H9 (cell line): ENCODE data around the gene INSL3. TPM values are rescaled to one million over a fixed set of nuclear protein-coding genes. Genes with fewer than 3 reads are reported as not detected.

Experiments
- DNase-seq: peaks from one replicate; pipeline ENCODE4 v3.0.0-alpha.2; 2017
- H2AFZ ChIP-seq: one replicate; pipeline ENCODE4 v1.6.1; 2013; ENCODE audit warnings: mild to moderate bottlenecking, low read length, control low read depth, moderate library complexity
- H2AK5ac ChIP-seq: 2 replicates; pipeline ENCODE4 v1.6.1; 2013; ENCODE audit warnings: low read length, control low read depth, mixed read lengths; ENCODE audit not compliant: insufficient read length
- H2BK120ac ChIP-seq: one replicate; pipeline ENCODE4 v1.6.1; 2013; ENCODE audit warnings: low read depth, mild to moderate bottlenecking, low read length, control low read depth, inconsistent platforms; ENCODE audit not compliant: poor library complexity, severe bottlenecking
- H2BK12ac ChIP-seq: 2 replicates; pipeline ENCODE4 v1.6.1; 2013; ENCODE audit warnings: low read length, control low read depth, mixed read lengths, low read depth; ENCODE audit not compliant: insufficient read length
- H2BK15ac ChIP-seq: 2 replicates; pipeline ENCODE4 v1.6.1; 2013; ENCODE audit warnings: low read depth, low read length, control low read depth
- H2BK20ac ChIP-seq: one replicate; pipeline ENCODE4 v1.6.1; 2013; ENCODE audit warnings: low read depth, mild to moderate bottlenecking, low read length, control low read depth, inconsistent platforms; ENCODE audit not compliant: poor library complexity, severe bottlenecking
- H2BK5ac ChIP-seq: 2 replicates; pipeline ENCODE4 v1.6.1; 2013; ENCODE audit warnings: low read length, control low read depth, mixed read lengths; ENCODE audit not compliant: insufficient read length
- H3K14ac ChIP-seq: 2 replicates; pipeline ENCODE4 v1.6.1; 2013; ENCODE audit warnings: low read length, control low read depth; ENCODE audit not compliant: insufficient read depth
- H3K18ac ChIP-seq: 2 replicates; pipeline ENCODE4 v1.6.1; 2013; ENCODE audit warnings: low read depth, mild to moderate bottlenecking, mixed read lengths, low read length, control low read depth; ENCODE audit not compliant: insufficient read length
- H3K23ac ChIP-seq: 2 replicates; pipeline ENCODE4 v1.6.1; 2013; ENCODE audit warnings: low read length, control low read depth, mixed read lengths, low read depth; ENCODE audit not compliant: insufficient read length
- H3K23me2 ChIP-seq: 2 replicates; pipeline ENCODE4 v1.6.1; 2013; ENCODE audit warnings: low read depth, mild to moderate bottlenecking, mixed read lengths, low read length, control low read depth; ENCODE audit not compliant: insufficient read length, poor library complexity, severe bottlenecking
- H3K27ac ChIP-seq: 2 replicates; pipeline ENCODE4 v1.5.1; 2013; ENCODE audit warnings: low read length, control low read depth, mixed read lengths, low read depth; ENCODE audit not compliant: insufficient read length
- H3K27me3 ChIP-seq: 2 replicates; pipeline ENCODE4 v1.6.1; 2013; ENCODE audit warnings: low read length, control low read depth, inconsistent platforms; ENCODE audit not compliant: insufficient read depth
- H3K4ac ChIP-seq: 2 replicates; pipeline ENCODE4 v1.6.1; 2013; ENCODE audit warnings: low read depth, mild to moderate bottlenecking, control low read depth, inconsistent platforms, low read length, moderate library complexity
- H3K4me1 ChIP-seq: 2 replicates; pipeline ENCODE4 v1.6.1; 2013; ENCODE audit warnings: low read length, control low read depth, inconsistent platforms; ENCODE audit not compliant: insufficient read depth
- H3K4me2 ChIP-seq: 2 replicates; pipeline ENCODE4 v1.6.1; 2013; ENCODE audit warnings: low read length, control low read depth, mixed read lengths; ENCODE audit not compliant: insufficient read length, insufficient read depth
- H3K56ac ChIP-seq: 2 replicates; pipeline ENCODE4 v1.6.1; 2013; ENCODE audit warnings: low read depth, mild to moderate bottlenecking, mixed read lengths, low read length, control low read depth; ENCODE audit not compliant: insufficient read length
- H3K79me1 ChIP-seq: 2 replicates; pipeline ENCODE4 v1.6.1; 2013; ENCODE audit warnings: low read depth, mild to moderate bottlenecking, moderate library complexity, low read length, control low read depth, inconsistent platforms; ENCODE audit not compliant: insufficient read depth, poor library complexity, severe bottlenecking
- H3K79me2 ChIP-seq: 2 replicates; pipeline ENCODE4 v1.6.1; 2013; ENCODE audit warnings: low read length, control low read depth, inconsistent platforms; ENCODE audit not compliant: insufficient read depth
- H3K9ac ChIP-seq: 2 replicates; pipeline ENCODE4 v1.6.1; 2013; ENCODE audit warnings: low read length, control low read depth, mixed read lengths; ENCODE audit not compliant: insufficient read length; ENCODE audit errors: extremely low read depth
- H3K9me3 ChIP-seq: one replicate; pipeline ENCODE4 v1.6.1; 2013; ENCODE audit warnings: low read depth, low read length, inconsistent platforms; ENCODE audit not compliant: control insufficient read depth
- H3T11ph ChIP-seq: one replicate; pipeline ENCODE4 v1.6.1; 2013; ENCODE audit warnings: mild to moderate bottlenecking, low read length, control low read depth, inconsistent platforms
- H4K20me1 ChIP-seq: one replicate; pipeline ENCODE4 v1.6.1; 2013; ENCODE audit not compliant: control insufficient read depth, insufficient read length, insufficient read depth
- H4K5ac ChIP-seq: 2 replicates; pipeline ENCODE4 v1.6.1; 2013; ENCODE audit warnings: low read depth, mild to moderate bottlenecking, mixed read lengths, low read length, control low read depth; ENCODE audit not compliant: insufficient read length
- H4K8ac ChIP-seq: replicated peaks from 2 replicates; pipeline ENCODE4 v1.6.1; 2013; ENCODE audit warnings: low read length, control low read depth, mixed read lengths, low read depth; ENCODE audit not compliant: insufficient read length
- H4K91ac ChIP-seq: 2 replicates; pipeline ENCODE4 v1.6.1; 2013; ENCODE audit warnings: low read depth, mild to moderate bottlenecking, moderate library complexity, mixed read lengths, low read length, control low read depth; ENCODE audit not compliant: insufficient read length
- H3K27ac Mint-ChIP-seq, 3 experiments: 2 replicates in 2 of 3; 3 replicates in 1 of 3; pipeline ENCODE4 v1.8.0; 2020 to 2021; ENCODE audit warnings: mixed read lengths in 3 of 3, mild to moderate bottlenecking in 1 of 3, moderate library complexity in 1 of 3
- H3K27me3 Mint-ChIP-seq: 2 replicates; pipeline ENCODE4 v1.8.0; 2021; ENCODE audit warnings: low read depth, mild to moderate bottlenecking, moderate library complexity, mixed read lengths
- H3K36me3 Mint-ChIP-seq, 3 experiments: 2 replicates in 2 of 3; 3 replicates in 1 of 3; pipeline ENCODE4 v1.8.0; 2020 to 2021; ENCODE audit warnings: low read depth in 3 of 3, mixed read lengths in 3 of 3; ENCODE audit not compliant: insufficient read depth in 1 of 3
- H3K4me1 Mint-ChIP-seq, 2 experiments: 2 replicates each; pipeline ENCODE4 v1.8.0; 2020; ENCODE audit warnings: mixed read lengths in 2 of 2
- H3K4me3 Mint-ChIP-seq, 2 experiments: 2 replicates in 1 of 2; 3 replicates in 1 of 2; pipeline ENCODE4 v1.8.0; 2020 to 2021; ENCODE audit warnings: mild to moderate bottlenecking in 2 of 2, mixed read lengths in 2 of 2, moderate library complexity in 1 of 2
- H3K9me3 Mint-ChIP-seq, 2 experiments: 2 replicates in 1 of 2; 3 replicates in 1 of 2; pipeline ENCODE4 v1.8.0; 2020; ENCODE audit warnings: mild to moderate bottlenecking in 2 of 2, mixed read lengths in 2 of 2, moderate library complexity in 1 of 2
- CTCF ChIP-seq: fragments of 200-600 bp; sonication (generic); conservative IDR thresholded peaks from 3 replicates; pipeline ENCODE4 v1.8.0; 2021; ENCODE audit warnings: antibody characterized with exemption, mild to moderate bottlenecking
- WGBS: extraction: QIAGEN DNeasy Blood & Tissue Kit; methylation state at CpG from one replicate; pipeline ENCODE4 v1.1.7; 2013; ENCODE audit warnings: missing lambda C conversion rate, low lambda C conversion rate, mixed read lengths; ENCODE audit not compliant: insufficient read length; ENCODE audit errors: extremely low coverage; 5-methylcytosine and 5-hydroxymethylcytosine counted together
- total RNA-seq: library from RNA; stranded (reverse); gene quantifications from 2 replicates; pipeline ENCODE4 v1.2.1, GENCODE V29; 2021

Gene INSL3
- total RNA-seq, 1 experiment from 2014 or later: 0.63 TPM

GRCh38 chr19:17846146-17846545, 24.8 kb upstream of the INSL3 start:
- no peak overlapping the region for H2BK20ac ChIP-seq
- no peak overlapping the region for H2AFZ ChIP-seq
- H4K8ac ChIP-seq: no peak overlapping the region
- peaks cover 13% of the 10 kb centered on the region for H3K23me2 ChIP-seq
- Mint-ChIP-seq H3K4me1 (peaks cover 7 to 17% of the 10 kb centered on the region in 2 experiments), H3K9me3 (no peaks in the 10 kb centered on the region), H3K27ac (no peak overlapping the region), H3K36me3 (no peaks in the 10 kb centered on the region; a peak in 1 of 7 replicates), H3K4me3 (no peak overlapping the region), H3K27me3 (peaks cover 33% of the 10 kb centered on the region)
- no peak for DNase-seq
- no peaks in the 10 kb centered on the region for H3K79me1 ChIP-seq
- H2BK120ac ChIP-seq: no peak overlapping the region
- H3K14ac ChIP-seq: no peak overlapping the region
- no peak overlapping the region for H2BK12ac ChIP-seq
- H2AK5ac ChIP-seq: no peak overlapping the region
- TF ChIP-seq CTCF: no peak
- no peaks in the 10 kb centered on the region for H3K4me1 ChIP-seq
- no peak overlapping the region for H3K18ac ChIP-seq
- H4K5ac ChIP-seq: no peak overlapping the region
- no CpG with 5 or more reads among the region's 8 CpGs for WGBS
- no peak overlapping the region for H3K4ac ChIP-seq
- no peak overlapping the region for H4K91ac ChIP-seq
- no peak overlapping the region for H3K4me2 ChIP-seq
- no peak overlapping the region for H3K23ac ChIP-seq
- H3K27me3 ChIP-seq: no peaks in the 10 kb centered on the region
- H3K56ac ChIP-seq: no peak overlapping the region
- H4K20me1 ChIP-seq: no peaks in the 10 kb centered on the region
- no peak overlapping the region for H3K27ac ChIP-seq
- no peaks in the 10 kb centered on the region for H3K9me3 ChIP-seq
- no peak overlapping the region for H2BK5ac ChIP-seq
- no peak overlapping the region for H3T11ph ChIP-seq
- H3K79me2 ChIP-seq: no peaks in the 10 kb centered on the region
- H3K9ac ChIP-seq: no peak overlapping the region
- no peak overlapping the region for H2BK15ac ChIP-seq
